Measurements from ENCODE around the gene FAM156B. TPM values are rescaled to one million over a fixed set of nuclear protein-coding genes. Genes with fewer than 3 reads are reported as not detected.
"Not testable (repeated sequence)": the region's sequence is repeated elsewhere in the genome, so short reads cannot be mapped to it uniquely, and the experiment has no call there.

Gene FAM156B
- total and polyA plus RNA-seq, 5 donors from 2014 or later, result 4.5 to 10.0 (median 5.5) TPM

DNA sequence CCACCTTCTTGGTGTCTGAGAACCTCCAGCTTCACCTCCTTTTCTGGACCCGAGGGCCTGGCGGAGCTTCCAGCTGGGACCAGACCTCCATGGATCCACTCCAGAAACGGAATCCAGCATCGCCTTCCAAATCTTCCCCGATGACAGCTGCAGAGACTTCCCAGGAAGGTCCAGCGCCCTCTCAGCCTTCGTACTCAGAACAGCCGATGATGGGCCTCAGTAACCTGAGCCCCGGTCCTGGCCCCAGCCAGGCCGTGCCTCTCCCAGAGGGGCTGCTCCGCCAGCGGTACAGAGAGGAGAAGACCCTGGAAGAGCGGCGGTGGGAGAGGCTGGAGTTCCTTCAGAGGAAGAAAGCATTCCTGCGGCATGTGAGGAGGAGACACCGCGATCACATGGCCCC lies 10.0 kb downstream of the FAM156B start:
- H3K9me3 ChIP-seq (ENCODE audit: control insufficient read depth in 2 of 2, low read length in 2 of 2); H3K27me3 ChIP-seq (ENCODE audit: control insufficient read depth, insufficient read depth, low read length); ATAC-seq (ENCODE audit: low read depth in 2 of 2); H3K36me3 Mint-ChIP-seq; H3K4me3 Mint-ChIP-seq; H3K27me3 Mint-ChIP-seq; H3K36me3 ChIP-seq (ENCODE audit: control insufficient read depth, insufficient read depth, low read length); DNase-seq; H3K4me3 ChIP-seq (ENCODE audit: low read depth, low read length); H3K27ac ChIP-seq (ENCODE audit: insufficient read depth, low read length, poor library complexity, severe bottlenecking); H3K27ac Mint-ChIP-seq; H3K9me3 Mint-ChIP-seq; H3K4me1 Mint-ChIP-seq; H3K4me1 ChIP-seq (ENCODE audit: control insufficient read depth, insufficient read depth, low read length, poor library complexity, severe bottlenecking): not testable (repeated sequence)

DNA sequence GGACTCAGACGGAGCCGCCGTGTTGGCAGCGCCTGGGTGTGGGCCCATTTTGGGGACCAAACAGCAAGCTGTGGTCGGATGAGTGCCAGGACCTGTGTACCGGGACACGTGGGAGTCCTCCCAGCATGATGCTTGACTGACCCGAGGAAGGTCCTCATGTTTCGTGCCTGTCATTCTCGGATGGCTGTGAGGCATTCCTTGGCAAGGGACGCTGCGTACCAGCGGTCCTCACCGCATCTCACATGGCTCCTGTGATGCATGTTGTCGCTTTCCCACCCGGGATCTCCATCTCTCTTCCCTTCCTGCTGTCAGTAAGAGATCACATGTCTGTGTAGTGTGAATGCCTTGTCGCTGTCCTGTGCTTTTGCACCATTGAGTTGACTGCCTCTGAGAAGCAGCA lies 10.8 kb downstream of the FAM156B start:
- not testable (repeated sequence) for H3K27me3 ChIP-seq (ENCODE audit: control insufficient read depth, insufficient read depth, low read length); H3K9me3 Mint-ChIP-seq; H3K4me1 Mint-ChIP-seq

DNA sequence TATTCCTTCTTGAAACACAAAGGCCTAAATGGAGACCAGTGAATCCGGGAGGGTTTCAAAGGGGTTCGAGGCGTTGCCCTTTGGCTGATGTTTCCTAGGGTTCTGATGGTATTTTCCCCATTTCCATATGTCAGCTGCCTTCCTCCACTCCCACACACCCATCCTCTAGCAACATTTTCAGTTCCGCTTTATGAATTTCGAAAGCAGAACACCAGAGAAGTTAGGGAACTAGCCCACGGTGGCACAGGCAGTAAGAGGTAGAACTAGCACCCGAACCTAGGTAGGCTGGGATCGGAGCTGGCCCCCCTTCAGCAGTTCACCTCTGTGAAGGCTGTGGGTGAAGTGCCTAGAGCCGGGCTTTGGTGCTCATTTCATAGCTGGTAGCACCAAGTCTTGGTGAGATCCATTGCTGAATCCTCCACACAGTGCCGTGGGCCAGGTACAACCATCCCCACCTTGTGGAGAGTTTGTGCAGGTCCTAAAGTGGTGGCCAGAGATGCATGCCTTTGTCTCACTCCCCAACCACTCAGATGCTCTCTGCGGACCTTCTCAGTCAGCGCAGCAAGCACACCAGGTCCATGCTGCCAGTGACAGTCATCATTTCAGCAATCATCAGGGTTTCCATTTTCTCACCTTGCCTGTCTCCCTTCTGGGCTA lies 12.3 kb downstream of the FAM156B start:
- not testable (repeated sequence) for H3K4me1 Mint-ChIP-seq; ATAC-seq (ENCODE audit: low read depth in 2 of 2)

More for the DNA sequence above, 10.8 kb downstream of the FAM156B start:
- not testable (repeated sequence) for H3K4me3 ChIP-seq (ENCODE audit: low read depth, low read length); H3K4me1 ChIP-seq (ENCODE audit: control insufficient read depth, insufficient read depth, low read length, poor library complexity, severe bottlenecking); H3K27ac Mint-ChIP-seq; H3K9me3 ChIP-seq (ENCODE audit: control insufficient read depth in 2 of 2, low read length in 2 of 2); H3K27ac ChIP-seq (ENCODE audit: insufficient read depth, low read length, poor library complexity, severe bottlenecking); H3K36me3 Mint-ChIP-seq; H3K27me3 Mint-ChIP-seq; DNase-seq; H3K4me3 Mint-ChIP-seq; H3K36me3 ChIP-seq (ENCODE audit: control insufficient read depth, insufficient read depth, low read length); ATAC-seq (ENCODE audit: low read depth in 2 of 2)

DNA sequence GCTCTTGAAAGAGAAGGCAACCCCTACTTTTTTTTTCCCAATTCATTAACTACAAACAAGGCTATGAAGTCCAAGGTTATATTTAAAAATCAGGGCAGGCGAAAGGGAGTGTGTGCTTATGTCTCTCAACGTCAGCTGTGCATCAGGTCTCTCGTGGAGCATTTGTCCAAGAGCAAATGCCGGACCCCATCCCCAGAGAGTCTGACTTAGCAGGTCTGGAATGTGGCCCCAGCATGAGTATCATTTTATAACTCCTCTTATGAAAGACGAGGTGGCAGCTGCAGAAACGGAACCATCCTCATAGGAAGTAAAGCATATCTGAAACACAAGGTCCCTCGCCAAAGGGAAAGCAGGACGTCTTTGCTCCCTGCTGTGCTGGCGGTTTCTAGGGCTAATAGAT lies 16.6 kb downstream of the FAM156B start:
- H3K36me3 ChIP-seq (ENCODE audit: control insufficient read depth, insufficient read depth, low read length); H3K4me3 ChIP-seq (ENCODE audit: low read depth, low read length); H3K27ac ChIP-seq (ENCODE audit: insufficient read depth, low read length, poor library complexity, severe bottlenecking); H3K27ac Mint-ChIP-seq; H3K4me3 Mint-ChIP-seq; H3K27me3 Mint-ChIP-seq; DNase-seq; H3K27me3 ChIP-seq (ENCODE audit: control insufficient read depth, insufficient read depth, low read length); H3K4me1 Mint-ChIP-seq; ATAC-seq (ENCODE audit: low read depth in 2 of 2); H3K9me3 ChIP-seq (ENCODE audit: control insufficient read depth in 2 of 2, low read length in 2 of 2); H3K9me3 Mint-ChIP-seq; H3K36me3 Mint-ChIP-seq; H3K4me1 ChIP-seq (ENCODE audit: control insufficient read depth, insufficient read depth, low read length, poor library complexity, severe bottlenecking): not testable (repeated sequence)

More for the DNA sequence above, 12.3 kb downstream of the FAM156B start:
- H3K27ac Mint-ChIP-seq; H3K4me3 Mint-ChIP-seq; H3K4me1 ChIP-seq (ENCODE audit: control insufficient read depth, insufficient read depth, low read length, poor library complexity, severe bottlenecking); DNase-seq; H3K27me3 ChIP-seq (ENCODE audit: control insufficient read depth, insufficient read depth, low read length); H3K9me3 ChIP-seq (ENCODE audit: control insufficient read depth in 2 of 2, low read length in 2 of 2); H3K4me3 ChIP-seq (ENCODE audit: low read depth, low read length); H3K36me3 Mint-ChIP-seq; H3K36me3 ChIP-seq (ENCODE audit: control insufficient read depth, insufficient read depth, low read length); H3K27me3 Mint-ChIP-seq; H3K9me3 Mint-ChIP-seq; H3K27ac ChIP-seq (ENCODE audit: insufficient read depth, low read length, poor library complexity, severe bottlenecking): not testable (repeated sequence)

DNA sequence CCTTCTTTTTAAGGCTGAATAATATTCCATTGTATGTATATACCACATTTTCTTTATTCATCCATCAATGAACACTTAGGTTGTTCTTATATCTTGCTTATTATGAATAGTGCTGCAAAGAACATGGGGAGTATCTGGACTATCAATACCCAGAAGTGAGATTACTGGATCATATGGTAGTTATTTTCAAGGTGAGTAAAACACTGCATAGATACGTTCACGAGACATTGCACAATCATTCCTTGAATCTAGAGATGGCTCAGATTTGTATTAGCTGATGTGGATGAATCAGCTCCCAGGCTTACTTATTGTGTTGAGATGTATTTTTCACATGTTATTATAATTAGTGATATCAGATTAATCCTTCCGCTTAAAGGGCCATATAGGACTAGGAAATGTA lies 17.6 kb downstream of the FAM156B start:
- DNase-seq; H3K4me1 ChIP-seq (ENCODE audit: control insufficient read depth, insufficient read depth, low read length, poor library complexity, severe bottlenecking); H3K9me3 ChIP-seq (ENCODE audit: control insufficient read depth in 2 of 2, low read length in 2 of 2); H3K4me3 ChIP-seq (ENCODE audit: low read depth, low read length); ATAC-seq (ENCODE audit: low read depth in 2 of 2); H3K36me3 Mint-ChIP-seq; H3K4me1 Mint-ChIP-seq; H3K27ac ChIP-seq (ENCODE audit: insufficient read depth, low read length, poor library complexity, severe bottlenecking); H3K36me3 ChIP-seq (ENCODE audit: control insufficient read depth, insufficient read depth, low read length); H3K27me3 Mint-ChIP-seq; H3K9me3 Mint-ChIP-seq; H3K27ac Mint-ChIP-seq; H3K4me3 Mint-ChIP-seq; H3K27me3 ChIP-seq (ENCODE audit: control insufficient read depth, insufficient read depth, low read length): not testable (repeated sequence)

DNA sequence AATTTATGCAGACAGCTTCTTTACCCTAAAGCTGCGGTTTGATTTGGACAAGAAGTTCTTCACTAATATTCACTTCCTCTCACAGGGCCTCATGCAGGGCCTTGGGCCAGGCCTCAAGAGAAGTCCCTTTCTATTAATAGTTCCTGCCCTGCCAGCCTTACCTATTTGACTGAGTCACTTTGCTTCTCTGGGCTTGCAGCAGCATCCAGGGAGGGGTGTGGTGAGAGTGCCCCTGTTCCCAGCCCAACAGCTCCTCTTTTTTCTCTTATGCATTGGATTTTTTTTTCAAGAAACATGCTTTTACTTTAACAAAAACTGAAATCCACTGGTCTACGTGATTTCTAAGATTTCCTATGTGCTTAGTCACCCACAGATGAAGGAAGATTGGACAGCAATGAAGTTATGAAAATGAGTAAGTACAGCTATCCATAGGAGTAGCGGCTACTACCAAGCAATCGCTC lies 26.7 kb downstream of the FAM156B start:
- no peak overlapping the region for H3K27ac ChIP-seq (ENCODE audit: insufficient read depth, low read length, poor library complexity, severe bottlenecking)

DNA sequence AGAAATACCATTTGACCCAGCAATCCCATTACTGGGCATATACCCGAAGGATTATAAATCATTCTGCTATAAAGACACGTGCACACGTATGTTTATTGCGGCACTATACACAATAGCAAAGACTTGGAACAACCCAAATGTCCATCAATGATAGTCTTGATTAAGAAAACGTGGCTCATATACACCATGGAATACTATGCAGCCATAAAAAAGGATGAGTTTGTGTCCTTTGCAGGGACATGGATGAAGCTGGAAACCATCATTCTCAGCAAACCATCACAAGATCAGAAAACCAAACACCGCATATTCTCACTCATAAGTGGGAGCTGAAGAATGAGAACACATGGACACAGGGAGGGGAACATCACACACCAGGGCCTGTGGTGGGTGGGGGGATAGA lies 33.1 kb downstream of the FAM156B start:
- H3K36me3 Mint-ChIP-seq; H3K4me3 ChIP-seq (ENCODE audit: low read depth, low read length); H3K9me3 Mint-ChIP-seq; H3K36me3 ChIP-seq (ENCODE audit: control insufficient read depth, insufficient read depth, low read length); ATAC-seq (ENCODE audit: low read depth in 2 of 2); H3K27me3 ChIP-seq (ENCODE audit: control insufficient read depth, insufficient read depth, low read length); H3K4me1 ChIP-seq (ENCODE audit: control insufficient read depth, insufficient read depth, low read length, poor library complexity, severe bottlenecking); H3K4me3 Mint-ChIP-seq; H3K9me3 ChIP-seq (ENCODE audit: control insufficient read depth in 2 of 2, low read length in 2 of 2); H3K27ac ChIP-seq (ENCODE audit: insufficient read depth, low read length, poor library complexity, severe bottlenecking); H3K27ac Mint-ChIP-seq; DNase-seq: not testable (repeated sequence)
- Mint-ChIP-seq H3K4me1 (peaks cover 0 to 18% (median 10%) of the 10 kb centered on the region in 4 donors), H3K27me3 (peaks cover 13% of the 10 kb centered on the region)

More for the DNA sequence above, 26.7 kb downstream of the FAM156B start:
- H3K4me1 ChIP-seq (ENCODE audit: control insufficient read depth, insufficient read depth, low read length, poor library complexity, severe bottlenecking), result no peaks in the 10 kb centered on the region
- no peaks in the 10 kb centered on the region for H3K9me3 ChIP-seq (ENCODE audit: control insufficient read depth in 2 of 2, low read length in 2 of 2)
- Mint-ChIP-seq H3K4me1 (peaks cover 0 to 20% (median 9%) of the 10 kb centered on the region in 4 donors), H3K27ac (no peak overlapping the region), H3K4me3 (peak overlapping the region in 2 of 4 donors; percentile 15 to 95), H3K9me3 (peaks cover 0 to 2% (median 0%) of the 10 kb centered on the region in 7 donors), H3K36me3 (no peaks in the 10 kb centered on the region), H3K27me3 (peaks cover 16% of the 10 kb centered on the region)
- H3K4me3 ChIP-seq (ENCODE audit: low read depth, low read length), result no peak overlapping the region
- ATAC-seq (ENCODE audit: low read depth in 2 of 2), result no peak
- DNase-seq, result no peak
- H3K27me3 ChIP-seq (ENCODE audit: control insufficient read depth, insufficient read depth, low read length), result no peaks in the 10 kb centered on the region
- H3K36me3 ChIP-seq (ENCODE audit: control insufficient read depth, insufficient read depth, low read length), result no peaks in the 10 kb centered on the region

DNA sequence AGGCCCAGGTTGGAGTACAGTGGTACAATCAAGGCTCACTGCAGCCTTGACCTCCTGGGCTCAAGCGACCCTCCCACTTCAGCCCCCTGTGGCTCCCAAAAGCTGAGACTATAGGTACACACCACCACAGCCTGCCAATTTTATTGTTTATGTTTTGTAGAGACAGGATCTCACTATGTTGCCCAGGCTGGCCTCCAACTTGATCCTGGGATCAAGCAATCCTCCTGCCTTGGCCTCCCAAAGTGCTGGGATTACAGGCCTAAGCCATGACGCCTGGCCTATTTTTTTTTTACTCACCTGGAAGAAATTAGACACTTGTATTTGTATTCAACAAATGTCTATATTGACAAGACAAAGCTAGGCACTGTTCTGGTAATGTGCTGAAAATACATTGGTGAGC lies 36.1 kb downstream of the FAM156B start:
- Histone ChIP-seq H3K36me3 (ENCODE audit: control insufficient read depth, insufficient read depth, low read length) (no peaks in the 10 kb centered on the region), H3K4me3 (ENCODE audit: low read depth, low read length) (no peak overlapping the region), H3K27ac (ENCODE audit: insufficient read depth, low read length, poor library complexity, severe bottlenecking) (no peak overlapping the region), H3K4me1 (ENCODE audit: control insufficient read depth, insufficient read depth, low read length, poor library complexity, severe bottlenecking) (peaks cover 9% of the 10 kb centered on the region), H3K27me3 (ENCODE audit: control insufficient read depth, insufficient read depth, low read length) (no peaks in the 10 kb centered on the region), H3K9me3 (ENCODE audit: control insufficient read depth in 2 of 2, low read length in 2 of 2) (no peaks in the 10 kb centered on the region)
- peaks cover 0 to 7% (median 0%) of the 10 kb centered on the region in 7 donors for H3K9me3 Mint-ChIP-seq
- DNase-seq, result no peak
- H3K36me3 Mint-ChIP-seq, result peaks cover 4% of the 10 kb centered on the region
- peak overlapping the region; percentile 21 to 90 (median 48) for H3K4me3 Mint-ChIP-seq
- peaks cover 9% of the 10 kb centered on the region for H3K27me3 Mint-ChIP-seq
- no peak for ATAC-seq (ENCODE audit: low read depth in 2 of 2)
- H3K27ac Mint-ChIP-seq, result no peak overlapping the region
- H3K4me1 Mint-ChIP-seq, result peaks cover 0 to 19% (median 7%) of the 10 kb centered on the region in 4 donors

Measured in CD4-positive, CD25-positive, alpha-beta regulatory T cell (primary cell).